Measurements from ENCODE around the gene MYF6. TPM values are rescaled to one million over a fixed set of nuclear protein-coding genes. Genes with fewer than 3 reads are reported as not detected.

MYF6 gene
- total RNA-seq, 4 donors from 2014 or later: 0.19 TPM; not detected in 3

DNA sequence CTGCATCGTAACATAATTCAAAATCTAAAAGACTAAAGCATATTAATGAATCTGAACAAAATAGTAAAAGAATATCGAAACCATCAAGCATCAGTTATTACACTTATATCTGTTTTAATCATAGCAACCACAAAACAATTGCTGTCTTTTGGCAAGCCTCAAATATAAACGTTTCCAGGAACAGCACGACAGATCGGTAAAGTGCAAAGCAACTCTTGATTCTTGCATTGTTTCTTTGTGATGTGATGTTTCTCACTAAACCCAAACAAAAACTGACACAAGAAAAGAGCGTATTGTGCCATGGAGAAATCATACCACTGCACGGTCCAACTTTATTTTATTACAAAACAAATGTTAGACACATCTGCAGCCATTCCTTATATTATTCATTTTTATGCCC lies 9.2 kb upstream of the MYF6 start:
- WGBS, 2 donors: 53 to 71% methylated on average over 7 of the region's 7 CpGs
- H3K4me3 ChIP-seq: no peak overlapping the region
- H3K4me1 ChIP-seq: no peaks in the 10 kb centered on the region
- intact Hi-C loops (cut with DNase I): no loop called here
- TF ChIP-seq, protein P1, sequence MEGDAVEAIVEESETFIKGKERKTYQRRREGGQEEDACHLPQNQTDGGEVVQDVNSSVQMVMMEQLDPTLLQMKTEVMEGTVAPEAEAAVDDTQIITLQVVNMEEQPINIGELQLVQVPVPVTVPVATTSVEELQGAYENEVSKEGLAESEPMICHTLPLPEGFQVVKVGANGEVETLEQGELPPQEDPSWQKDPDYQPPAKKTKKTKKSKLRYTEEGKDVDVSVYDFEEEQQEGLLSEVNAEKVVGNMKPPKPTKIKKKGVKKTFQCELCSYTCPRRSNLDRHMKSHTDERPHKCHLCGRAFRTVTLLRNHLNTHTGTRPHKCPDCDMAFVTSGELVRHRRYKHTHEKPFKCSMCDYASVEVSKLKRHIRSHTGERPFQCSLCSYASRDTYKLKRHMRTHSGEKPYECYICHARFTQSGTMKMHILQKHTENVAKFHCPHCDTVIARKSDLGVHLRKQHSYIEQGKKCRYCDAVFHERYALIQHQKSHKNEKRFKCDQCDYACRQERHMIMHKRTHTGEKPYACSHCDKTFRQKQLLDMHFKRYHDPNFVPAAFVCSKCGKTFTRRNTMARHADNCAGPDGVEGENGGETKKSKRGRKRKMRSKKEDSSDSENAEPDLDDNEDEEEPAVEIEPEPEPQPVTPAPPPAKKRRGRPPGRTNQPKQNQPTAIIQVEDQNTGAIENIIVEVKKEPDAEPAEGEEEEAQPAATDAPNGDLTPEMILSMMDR (IDR thresholded peaks at IDR 0.05): no peak
- TF ChIP-seq POLR2A (IDR thresholded peaks at IDR 0.05): no peak
- no peaks in the 10 kb centered on the region for H3K9me3 ChIP-seq
- DNase-seq: no peak
- no peaks in the 10 kb centered on the region for H3K36me3 ChIP-seq
- no peak overlapping the region for H3K27ac ChIP-seq
- no peaks in the 10 kb centered on the region for H3K27me3 ChIP-seq

DNA sequence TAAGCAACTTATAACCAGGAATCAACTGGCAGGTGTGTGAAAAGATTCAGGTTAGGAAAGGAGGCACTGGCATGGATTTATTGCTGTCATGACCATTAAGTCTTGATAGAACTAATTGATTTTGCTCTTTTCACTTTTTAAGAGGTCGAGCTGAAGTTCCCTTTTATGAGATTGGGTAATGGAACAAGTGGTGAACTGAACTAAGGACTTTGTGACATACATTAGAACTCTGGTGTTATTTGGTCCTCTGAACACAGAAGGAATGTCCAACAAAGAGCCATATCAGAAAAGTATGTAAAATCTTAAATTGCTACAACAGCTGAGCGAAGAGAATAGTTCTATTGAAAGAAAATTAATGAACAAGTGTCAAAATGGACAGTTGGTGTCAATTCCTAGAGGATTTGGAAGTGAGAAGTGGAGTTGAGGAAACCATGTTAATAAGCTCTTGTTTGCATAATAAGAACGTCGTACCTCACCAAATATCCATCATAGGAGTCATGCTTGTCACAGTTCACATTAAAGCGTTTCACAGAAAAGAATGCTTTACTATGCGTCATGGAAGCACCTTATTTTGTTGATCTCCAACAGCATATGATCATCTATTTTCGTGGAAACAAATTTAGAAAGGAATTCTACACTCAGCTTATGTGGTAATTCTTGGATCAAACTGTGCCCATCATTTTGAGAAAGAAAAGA lies 8.4 kb upstream of the MYF6 start:
- no peak for DNase-seq
- H3K27ac ChIP-seq: no peak overlapping the region
- no peaks in the 10 kb centered on the region for H3K4me1 ChIP-seq
- no peaks in the 10 kb centered on the region for H3K9me3 ChIP-seq
- no peak overlapping the region for H3K4me3 ChIP-seq
- no peaks in the 10 kb centered on the region for H3K36me3 ChIP-seq
- WGBS, 2 donors: 53 to 61% methylated on average over 7 of the region's 7 CpGs
- intact Hi-C loops (cut with DNase I): no loop called here
- H3K27me3 ChIP-seq: no peaks in the 10 kb centered on the region
- no peak for TF ChIP-seq POLR2A (IDR thresholded peaks at IDR 0.05)
- TF ChIP-seq, protein P1 (IDR thresholded peaks at IDR 0.05): no peak

DNA sequence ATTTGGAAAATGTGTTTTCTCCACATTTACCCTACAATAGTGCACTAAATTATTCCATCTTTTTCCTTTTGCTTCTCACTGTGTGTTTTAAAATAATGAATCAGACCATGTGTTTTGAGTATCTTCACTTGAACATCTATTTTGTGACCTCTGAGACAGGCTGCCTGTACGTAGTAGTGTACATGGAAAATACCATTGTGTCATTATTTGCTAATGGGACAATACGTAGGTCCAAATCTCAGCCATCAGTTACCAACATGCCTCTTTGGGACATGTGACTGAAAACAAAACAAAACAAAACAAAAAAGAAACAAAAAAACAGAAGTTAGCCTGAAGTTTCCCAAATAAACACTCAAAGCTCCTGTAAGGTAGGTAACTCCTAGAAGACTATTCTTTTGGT lies 7.1 kb upstream of the MYF6 start:
- no peaks in the 10 kb centered on the region for H3K36me3 ChIP-seq
- intact Hi-C loops (cut with DNase I): no loop called here
- no peaks in the 10 kb centered on the region for H3K27me3 ChIP-seq
- H3K4me1 ChIP-seq: no peaks in the 10 kb centered on the region
- no peak overlapping the region for H3K27ac ChIP-seq
- no peak for TF ChIP-seq POLR2A (IDR thresholded peaks at IDR 0.05)
- TF ChIP-seq, protein P1 (IDR thresholded peaks at IDR 0.05): no peak
- H3K9me3 ChIP-seq: no peaks in the 10 kb centered on the region
- DNase-seq: no peak
- 63 to 68% methylated on average over 2 of the region's 2 CpGs for WGBS, 2 donors
- no peak overlapping the region for H3K4me3 ChIP-seq

DNA sequence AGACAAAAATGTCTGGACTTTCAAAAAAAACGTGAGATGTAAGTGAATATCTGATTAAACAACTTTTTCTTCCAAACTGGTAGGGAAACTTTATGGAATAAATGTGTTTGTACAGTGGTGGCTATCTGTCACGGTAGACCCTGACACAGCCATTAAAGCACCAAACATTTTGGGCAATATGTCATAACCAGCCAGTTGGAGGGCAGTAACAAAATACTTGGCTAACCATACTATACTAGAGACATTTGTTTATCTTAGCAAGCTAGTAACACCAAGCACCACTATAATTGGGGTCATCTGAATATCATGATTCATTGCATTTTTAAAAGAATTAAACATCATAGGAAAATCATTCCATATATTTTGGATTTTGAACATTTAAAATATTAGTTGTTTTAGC lies 6.0 kb upstream of the MYF6 start:
- Histone ChIP-seq H3K9me3 (no peaks in the 10 kb centered on the region), H3K36me3 (no peaks in the 10 kb centered on the region), H3K4me3 (no peak overlapping the region), H3K27ac (no peak overlapping the region), H3K4me1 (no peaks in the 10 kb centered on the region), H3K27me3 (no peaks in the 10 kb centered on the region)
- 51 to 68% methylated on average over 2 of the region's 2 CpGs for WGBS, 2 donors
- DNase-seq: no peak
- TF ChIP-seq, protein P1 (IDR thresholded peaks at IDR 0.05): no peak
- TF ChIP-seq POLR2A (IDR thresholded peaks at IDR 0.05): no peak
- intact Hi-C loops (cut with DNase I): no loop called here

DNA sequence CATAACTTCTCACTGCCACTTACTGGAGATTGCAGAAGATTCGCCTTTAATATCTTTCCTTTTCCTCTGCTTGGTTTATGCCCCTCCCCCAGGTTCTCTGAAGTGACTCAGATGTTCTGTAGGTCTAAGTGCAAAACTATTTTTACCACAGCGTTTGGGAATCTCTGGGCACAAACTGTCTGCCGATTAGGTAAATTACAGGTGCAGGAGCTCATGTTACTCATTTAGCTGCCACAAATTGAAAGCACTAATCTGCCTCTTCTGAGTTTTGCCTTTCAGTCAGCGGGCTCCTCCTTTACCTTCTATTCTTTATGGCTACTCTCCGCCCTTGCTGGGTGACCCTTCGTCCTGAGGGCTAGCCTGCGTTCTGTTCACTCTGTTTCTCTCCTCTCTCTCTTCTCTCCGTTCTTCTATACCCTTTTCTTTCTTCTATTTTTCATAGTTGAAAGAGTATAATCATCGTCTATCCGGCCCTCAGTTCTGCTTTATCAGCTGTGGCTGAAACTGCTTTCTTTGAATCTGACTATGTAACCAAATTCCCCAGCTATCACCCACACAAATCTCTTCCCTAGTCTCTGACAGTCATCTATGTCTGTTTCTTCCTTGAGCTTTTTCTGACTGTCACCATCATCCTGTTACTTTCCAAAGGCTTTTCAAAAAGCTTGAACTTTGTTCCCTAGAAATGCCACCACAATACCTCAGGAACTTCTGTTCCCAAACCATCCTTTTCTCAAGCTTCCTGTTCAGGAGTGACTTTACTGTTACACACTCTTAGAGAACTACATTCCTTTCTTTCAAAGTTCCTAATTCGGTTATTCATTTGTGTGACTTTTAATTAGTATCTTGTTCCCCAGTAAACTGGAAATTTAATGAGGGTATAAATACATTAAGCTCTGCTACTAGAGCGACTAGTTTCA lies 4.3 kb upstream of the MYF6 start:
- H3K4me3 ChIP-seq: no peak overlapping the region
- intact Hi-C loops (cut with DNase I): no loop called here
- TF ChIP-seq, protein P1 (IDR thresholded peaks at IDR 0.05): no peak
- TF ChIP-seq POLR2A (IDR thresholded peaks at IDR 0.05): peak in 1 of 4 donors; percentile 17
- DNase-seq: no peak
- H3K9me3 ChIP-seq: no peaks in the 10 kb centered on the region
- 42 to 59% methylated on average over 12 of the region's 12 CpGs for WGBS, 2 donors
- H3K4me1 ChIP-seq: peaks cover 0 to 2% (median 0%) of the 10 kb centered on the region in 3 donors
- H3K27ac ChIP-seq: no peak overlapping the region
- H3K27me3 ChIP-seq: peaks cover 0 to 9% (median 0%) of the 10 kb centered on the region in 4 donors
- no peaks in the 10 kb centered on the region for H3K36me3 ChIP-seq

Measured in esophagus squamous epithelium (tissue), 5 donors.